Measurements from ENCODE around the gene THBS2. TPM values are rescaled to one million over a fixed set of nuclear protein-coding genes. Genes with fewer than 3 reads are reported as not detected.

THBS2 gene
- total and polyA plus RNA-seq, 9 donors: 26.5 to 151 (median 65.3) TPM

- intact Hi-C loops (cut with DNase I): no loop called here
- Histone ChIP-seq H3K27me3 (no peaks in the 10 kb centered on the region), H3K36me3 (no peaks in the 10 kb centered on the region), H3K4me3 (no peak overlapping the region), H3K4me1 (ENCODE audit: insufficient read depth) (peaks cover 9% of the 10 kb centered on the region), H3K9me3 (no peaks in the 10 kb centered on the region), H3K27ac (no peak overlapping the region)
- WGBS, 3 donors: 90 to 96% (median 96%) methylated on average over 8 of the region's 8 CpGs
- TF ChIP-seq EP300 (IDR thresholded peaks at IDR 0.05) (no peak), CTCF (IDR thresholded peaks at IDR 0.05) (no peak), POLR2A (IDR thresholded peaks at IDR 0.05) (no peak)
- peak in 1 of 5 donors; percentile 27 for DNase-seq
Measured at GRCh38 chr6:169247991-169248390, 5.7 kb downstream of the THBS2 start.

GRCh38 chr6:169247419-169247818 is 6.2 kb downstream of the THBS2 start:
- no peak for TF ChIP-seq CTCF (IDR thresholded peaks at IDR 0.05)
- TF ChIP-seq EP300 (IDR thresholded peaks at IDR 0.05): no peak
- TF ChIP-seq POLR2A (IDR thresholded peaks at IDR 0.05): no peak
- DNase-seq: no peak
- H3K4me3 ChIP-seq: no peak overlapping the region

GRCh38 chr6:169246445-169246844 is 7.2 kb downstream of the THBS2 start:
- H3K4me1 ChIP-seq (ENCODE audit: insufficient read depth): peaks cover 7% of the 10 kb centered on the region
- H3K27me3 ChIP-seq: no peaks in the 10 kb centered on the region
- no peaks in the 10 kb centered on the region for H3K9me3 ChIP-seq
- intact Hi-C loops (cut with DNase I): no loop called here
- DNase-seq: peak in 2 of 5 donors; percentile 12 to 24
- H3K4me3 ChIP-seq: no peak overlapping the region
- H3K36me3 ChIP-seq: no peaks in the 10 kb centered on the region
- H3K27ac ChIP-seq: no peak overlapping the region
- WGBS, 3 donors: 54 to 70% (median 57%) methylated on average over 6 of the region's 6 CpGs
- no peak for TF ChIP-seq POLR2A (IDR thresholded peaks at IDR 0.05)
- no peak for TF ChIP-seq EP300 (IDR thresholded peaks at IDR 0.05)
- no peak for TF ChIP-seq CTCF (IDR thresholded peaks at IDR 0.05)

More at GRCh38 chr6:169247419-169247818, 6.2 kb downstream of the THBS2 start:
- Histone ChIP-seq H3K4me1 (ENCODE audit: insufficient read depth) (peaks cover 9% of the 10 kb centered on the region), H3K36me3 (no peaks in the 10 kb centered on the region), H3K27me3 (no peaks in the 10 kb centered on the region), H3K9me3 (no peaks in the 10 kb centered on the region), H3K27ac (no peak overlapping the region)
- intact Hi-C loops (cut with DNase I): no loop called here
- 89 to 95% (median 91%) methylated on average over 4 of the region's 4 CpGs for WGBS, 3 donors

- intact Hi-C loops (cut with DNase I): no loop called here
- Histone ChIP-seq H3K27ac (no peak overlapping the region), H3K4me1 (ENCODE audit: insufficient read depth) (peaks cover 4% of the 10 kb centered on the region), H3K9me3 (no peaks in the 10 kb centered on the region), H3K27me3 (no peaks in the 10 kb centered on the region), H3K4me3 (no peak overlapping the region), H3K36me3 (no peaks in the 10 kb centered on the region)
- no peak for TF ChIP-seq CTCF (IDR thresholded peaks at IDR 0.05)
- TF ChIP-seq POLR2A (IDR thresholded peaks at IDR 0.05): no peak
- no peak for TF ChIP-seq EP300 (IDR thresholded peaks at IDR 0.05)
- WGBS, 3 donors: 93 to 96% (median 94%) methylated on average over 15 of the region's 15 CpGs
- peak in 2 of 5 donors; percentile 9 to 21 for DNase-seq
Measured at GRCh38 chr6:169244684-169245383, 8.8 kb downstream of the THBS2 start.

All from ovary (tissue), 9 donors.